Smooth muscle cell (in vitro differentiated cells): ENCODE results near the gene CST8. TPM values are rescaled to one million over a fixed set of nuclear protein-coding genes. Genes with fewer than 3 reads are reported as not detected.
"Not testable (repeated sequence)": the region's sequence is repeated elsewhere in the genome, so short reads cannot be mapped to it uniquely, and the experiment has no call there.

Experiments used
- DNase-seq: peaks from one replicate; lab custom pipeline; 2025; ENCODE audit not compliant: unreplicated experiment; lab: John Stamatoyannopoulos, UW
- H2AFZ ChIP-seq: fragments of 200-600 bp; sonication (generic); 2 replicates; pipeline ENCODE4 v1.6.0; 2016; ENCODE audit warnings: antibody characterized with exemption, low read depth, mild to moderate bottlenecking
- H3F3A ChIP-seq: fragments of 200-600 bp; sonication (generic); 2 replicates; pipeline ENCODE4 v1.6.0; 2017; ENCODE audit warnings: antibody characterized with exemption, low read depth
- H3K27ac ChIP-seq: fragments of 200-600 bp; sonication (generic); 2 replicates; pipeline ENCODE4 v1.5.1; 2016; ENCODE audit warnings: low read depth, mild to moderate bottlenecking
- H3K27me3 ChIP-seq: fragments of 200-600 bp; sonication (generic); 2 replicates; pipeline ENCODE4 v1.6.1; 2016; ENCODE audit warnings: low read depth, mild to moderate bottlenecking
- H3K36me3 ChIP-seq: fragments of 200-600 bp; sonication (generic); 2 replicates; pipeline ENCODE4 v1.5.1; 2016; ENCODE audit warnings: low read depth
- H3K4me1 ChIP-seq: fragments of 200-600 bp; sonication (generic); 2 replicates; pipeline ENCODE4 v1.5.1; 2016; ENCODE audit warnings: low read depth
- H3K4me2 ChIP-seq: fragments of 200-600 bp; sonication (generic); 2 replicates; pipeline ENCODE4 v1.6.0; 2016; ENCODE audit warnings: mild to moderate bottlenecking
- H3K4me3 ChIP-seq: fragments of 200-600 bp; sonication (generic); 2 replicates; pipeline ENCODE4 v1.5.1; 2016; ENCODE audit warnings: mild to moderate bottlenecking
- H3K79me2 ChIP-seq: fragments of 200-600 bp; sonication (generic); 2 replicates; pipeline ENCODE4 v1.6.0; 2016; ENCODE audit warnings: low read depth, mild to moderate bottlenecking
- H3K9ac ChIP-seq: fragments of 200-600 bp; sonication (generic); 2 replicates; pipeline ENCODE4 v1.6.0; 2016; ENCODE audit warnings: low read depth
- H3K9me3 ChIP-seq: fragments of 200-600 bp; sonication (generic); replicated peaks from 2 replicates; pipeline ENCODE4 v1.5.1; 2016; ENCODE audit warnings: low read depth
- H4K20me1 ChIP-seq: fragments of 200-600 bp; sonication (generic); 2 replicates; pipeline ENCODE4 v1.6.0; 2016; ENCODE audit warnings: low read depth
- CTCF ChIP-seq: fragments of 200-600 bp; sonication (generic); IDR thresholded peaks from 2 replicates; pipeline ENCODE4 v1.5.1; 2017; ENCODE audit warnings: borderline replicate concordance, mild to moderate bottlenecking, antibody characterized with exemption; ENCODE audit not compliant: insufficient read depth, poor library complexity, severe bottlenecking
- WGBS: methylation state at CpG from one replicate; pipeline ENCODE4 v1.1.7; 2016; ENCODE audit warnings: low lambda C conversion rate; 5-methylcytosine and 5-hydroxymethylcytosine counted together
- polyA plus RNA-seq: library from polyadenylated mRNA; unstranded; fragments of >200 nt; fragmentation: Nextera tagmentation; extraction: Ambion mirVana; gene quantifications from 2 replicates; pipeline ENCODE4 v1.2.1, GENCODE V29; 2016
- total RNA-seq: library from RNA; depleted of rRNA; stranded (reverse); fragments of >200 nt; gene quantifications from 2 replicates; pipeline ENCODE4 v1.2.3, GENCODE V29; 2014

Gene CST8
- total and polyA plus RNA-seq, 2 experiments from 2014 or later = not detected

GRCh38 chr20:23472306-23472705 is 18.6 kb upstream of the CST8 start:
- not testable (repeated sequence) for H2AFZ ChIP-seq, H4K20me1 ChIP-seq, H3K9me3 ChIP-seq, H3F3A ChIP-seq, H3K4me1 ChIP-seq, H3K79me2 ChIP-seq, H3K27me3 ChIP-seq, H3K27ac ChIP-seq, H3K36me3 ChIP-seq, H3K9ac ChIP-seq, H3K4me3 ChIP-seq, H3K4me2 ChIP-seq, DNase-seq
- 90% methylated on average over 5 of the region's 5 CpGs for WGBS

- not testable (repeated sequence) for H3K4me1 ChIP-seq, H3K36me3 ChIP-seq, H3K79me2 ChIP-seq, H3K4me3 ChIP-seq, DNase-seq, H3K9ac ChIP-seq, H3F3A ChIP-seq, H3K27me3 ChIP-seq, H3K27ac ChIP-seq, H3K9me3 ChIP-seq, H4K20me1 ChIP-seq, H2AFZ ChIP-seq, H3K4me2 ChIP-seq
- 30% methylated on average over 2 of the region's 2 CpGs for WGBS
These were observed 17.6 kb upstream of the CST8 start for GRCh38 chr20:23473293-23473692.

DNA sequence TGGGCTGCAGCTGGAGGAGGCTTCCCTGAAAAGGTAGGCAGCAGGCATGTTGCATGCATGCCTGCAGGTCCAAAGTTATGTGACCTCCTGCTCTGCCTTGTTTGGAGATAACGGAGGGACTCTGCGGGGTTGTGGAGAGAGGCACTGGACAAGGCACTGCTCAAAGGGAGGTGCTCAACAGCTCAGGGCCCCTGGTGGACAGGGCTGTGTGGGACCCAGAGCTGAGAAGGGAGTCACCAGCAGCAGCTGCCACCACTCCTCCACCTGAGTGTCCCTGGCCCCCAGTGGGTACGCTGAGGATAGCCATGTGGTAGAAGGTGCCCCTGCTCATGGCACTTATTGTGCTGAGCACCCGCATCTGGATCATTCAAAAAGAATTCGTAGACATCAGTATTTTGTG is 15.5 kb upstream of the CST8 start:
- no peak for TF ChIP-seq CTCF
- H3K4me2 ChIP-seq = no peak overlapping the region
- H3K9ac ChIP-seq = no peak overlapping the region
- H3K27ac ChIP-seq = no peak overlapping the region
- DNase-seq = no peak
- H3F3A ChIP-seq = no peaks in the 10 kb centered on the region
- H3K9me3 ChIP-seq = no peaks in the 10 kb centered on the region
- H3K27me3 ChIP-seq = no peaks in the 10 kb centered on the region
- 90% methylated on average over 5 of the region's 5 CpGs for WGBS
- no peaks in the 10 kb centered on the region for H4K20me1 ChIP-seq
- H3K36me3 ChIP-seq = no peaks in the 10 kb centered on the region
- no peaks in the 10 kb centered on the region for H3K79me2 ChIP-seq
- no peak overlapping the region for H2AFZ ChIP-seq
- H3K4me1 ChIP-seq = no peaks in the 10 kb centered on the region
- no peak overlapping the region for H3K4me3 ChIP-seq

GRCh38 chr20:23476015-23476754 is 14.7 kb upstream of the CST8 start:
- Histone ChIP-seq H3K4me3 (no peak overlapping the region), H2AFZ (no peak overlapping the region), H3K9ac (no peak overlapping the region), H3K79me2 (no peaks in the 10 kb centered on the region), H3K27ac (no peak overlapping the region), H3K27me3 (no peaks in the 10 kb centered on the region), H3K36me3 (no peaks in the 10 kb centered on the region), H3K4me2 (no peak overlapping the region), H4K20me1 (no peaks in the 10 kb centered on the region), H3K4me1 (no peaks in the 10 kb centered on the region), H3K9me3 (no peaks in the 10 kb centered on the region), H3F3A (no peaks in the 10 kb centered on the region)
- 73% methylated on average over 6 of the region's 6 CpGs for WGBS
- no peak for TF ChIP-seq CTCF
- no peak for DNase-seq
